Epidermal melanocyte (primary cell): ENCODE measurements around the gene PDE7B.

Source experiments
- DNase-seq: peaks from one replicate; pipeline ENCODE4 v3.0.0; 2011; ENCODE audit warnings: low spot score; ENCODE audit not compliant: insufficient read length

The PDE7B gene

DNA sequence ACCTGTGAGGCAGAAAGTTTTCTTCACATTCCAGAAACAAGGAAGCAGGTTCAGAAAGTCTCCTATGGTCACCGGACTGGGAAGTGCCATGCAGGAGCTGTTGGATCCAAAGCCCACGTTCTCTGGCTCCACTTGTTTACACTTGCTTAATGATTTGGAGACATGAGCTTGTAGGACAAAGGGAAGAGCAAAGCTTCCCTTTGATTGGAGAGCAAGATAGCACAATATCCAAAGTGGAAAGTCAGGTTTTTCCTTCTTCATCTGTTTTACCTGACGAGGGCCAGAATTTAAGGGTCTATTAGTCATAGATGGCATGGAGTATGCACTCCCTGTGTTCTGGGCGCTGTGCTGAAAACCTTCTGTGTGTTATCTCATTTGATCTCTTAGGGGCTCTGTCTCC lies 81.2 kb downstream of the PDE7B start:
- DNase-seq = no peak

DNA sequence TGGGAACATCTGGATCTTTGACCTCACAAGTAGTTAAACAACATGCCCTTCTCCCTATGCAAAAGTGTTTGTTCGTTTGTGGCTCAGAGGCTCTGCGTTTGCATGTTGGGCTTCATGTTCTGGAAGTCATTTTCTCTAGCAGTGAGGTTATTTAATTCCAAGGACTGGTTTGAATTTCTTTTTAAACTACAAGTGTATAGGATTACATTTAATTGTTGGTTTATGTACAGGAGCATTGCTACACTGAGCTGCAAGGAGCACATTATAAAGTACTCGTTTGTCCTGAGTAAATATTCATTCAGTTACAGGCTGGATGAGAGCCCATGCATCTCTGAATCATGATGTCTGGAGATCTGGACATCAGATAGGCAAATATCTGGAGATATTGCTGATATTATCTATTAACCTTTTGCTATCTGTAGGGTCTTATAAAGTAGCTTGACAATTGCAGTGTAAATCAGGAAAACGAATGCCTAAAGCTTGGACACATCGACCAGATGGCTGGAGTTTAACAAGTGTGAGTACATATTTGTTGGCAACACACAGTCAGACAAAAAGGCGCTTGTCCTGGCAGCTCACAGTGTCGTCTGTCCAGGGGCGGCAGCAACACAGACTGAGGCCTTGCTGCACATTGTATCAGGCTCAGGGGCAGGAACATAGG lies 84.6 kb downstream of the PDE7B start:
- DNase-seq = no peak

DNA sequence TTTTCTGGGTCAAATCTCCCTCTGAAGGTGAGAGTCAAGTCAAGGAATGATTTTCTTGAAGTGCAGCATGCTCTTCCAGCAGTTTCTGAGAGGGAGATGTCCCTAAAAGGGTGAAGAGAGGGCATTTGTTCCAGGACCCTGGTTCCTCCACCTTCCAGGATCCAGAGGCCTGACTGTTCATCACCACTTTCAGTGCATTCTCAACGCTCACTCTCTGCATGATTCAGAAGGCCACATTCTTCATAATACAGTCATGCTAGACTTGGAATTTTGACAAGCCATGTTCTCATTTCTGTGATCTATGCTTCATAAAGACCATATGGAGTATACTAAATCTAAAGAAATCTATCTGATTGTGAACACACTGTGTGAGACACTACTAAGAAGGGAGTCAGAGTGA lies 85.1 kb downstream of the PDE7B start:
- DNase-seq = no peak

DNA sequence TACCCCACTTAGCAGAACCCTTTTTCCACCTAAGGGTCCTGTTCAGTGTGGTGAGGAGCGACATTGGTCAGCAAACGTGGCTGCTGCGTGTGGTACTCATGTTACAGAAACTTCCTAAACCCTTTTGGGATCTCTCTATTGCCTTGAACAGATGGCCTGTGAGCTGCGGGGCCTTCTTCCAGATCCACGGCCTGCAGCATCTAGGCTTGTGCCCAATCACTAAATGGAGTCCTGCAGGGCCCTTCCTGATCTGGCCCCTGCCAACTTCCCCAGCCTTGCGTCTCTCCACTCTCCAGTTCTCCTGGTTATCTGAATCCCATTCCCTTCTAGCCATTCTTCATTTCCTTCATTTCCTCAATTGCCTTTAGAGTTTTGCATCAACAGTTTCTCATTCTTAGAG lies 85.6 kb downstream of the PDE7B start:
- DNase-seq = no peak

DNA sequence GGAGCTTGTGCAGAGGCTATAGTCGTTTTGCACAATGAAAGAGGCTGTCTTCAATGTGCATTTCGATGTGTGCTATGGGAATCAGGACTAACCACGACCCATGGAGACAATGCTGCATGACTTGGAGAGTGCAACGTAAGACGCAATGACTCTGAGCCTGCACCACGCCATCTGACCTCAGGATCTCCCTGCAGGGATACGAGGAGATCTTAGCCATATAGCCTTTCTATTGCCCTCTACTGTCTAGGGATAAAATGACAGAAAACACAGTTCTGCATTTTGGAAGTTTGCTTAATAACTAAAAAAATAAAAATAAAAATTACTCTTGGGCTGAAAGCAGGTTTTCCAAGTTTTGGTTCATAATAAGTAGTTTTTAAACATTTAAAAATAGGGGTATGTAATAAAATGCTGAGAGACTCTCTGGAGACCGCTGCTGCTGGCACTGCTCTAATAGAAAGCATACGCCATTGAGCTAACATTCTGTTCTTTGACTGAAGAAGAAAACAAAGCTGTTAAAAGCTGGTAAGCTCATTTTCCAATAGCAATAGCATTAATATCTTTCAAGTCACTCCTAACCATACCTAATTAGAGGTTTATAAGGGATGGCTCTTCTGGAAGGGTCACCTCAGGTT lies 87.2 kb downstream of the PDE7B start:
- DNase-seq = no peak

DNA sequence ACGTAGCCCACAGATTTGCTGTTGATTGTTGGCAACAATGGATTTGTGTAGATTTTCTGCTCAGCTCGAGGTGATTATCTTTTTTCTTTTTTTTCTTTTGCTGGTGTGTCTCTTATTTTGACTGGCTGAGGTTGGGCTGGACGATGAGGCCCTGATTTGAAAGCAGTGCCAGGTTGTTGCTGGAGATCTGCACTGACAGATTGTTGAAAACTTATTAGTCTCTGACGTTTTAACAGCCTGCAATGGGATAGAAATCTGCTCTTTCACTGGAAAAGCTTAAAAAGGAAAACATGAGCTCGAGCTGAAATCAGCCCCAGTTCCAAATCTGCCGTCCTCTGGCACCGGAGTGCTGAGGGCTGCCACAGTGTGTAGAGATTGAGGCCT lies 87.7 kb downstream of the PDE7B start:
- no peak for DNase-seq

DNA sequence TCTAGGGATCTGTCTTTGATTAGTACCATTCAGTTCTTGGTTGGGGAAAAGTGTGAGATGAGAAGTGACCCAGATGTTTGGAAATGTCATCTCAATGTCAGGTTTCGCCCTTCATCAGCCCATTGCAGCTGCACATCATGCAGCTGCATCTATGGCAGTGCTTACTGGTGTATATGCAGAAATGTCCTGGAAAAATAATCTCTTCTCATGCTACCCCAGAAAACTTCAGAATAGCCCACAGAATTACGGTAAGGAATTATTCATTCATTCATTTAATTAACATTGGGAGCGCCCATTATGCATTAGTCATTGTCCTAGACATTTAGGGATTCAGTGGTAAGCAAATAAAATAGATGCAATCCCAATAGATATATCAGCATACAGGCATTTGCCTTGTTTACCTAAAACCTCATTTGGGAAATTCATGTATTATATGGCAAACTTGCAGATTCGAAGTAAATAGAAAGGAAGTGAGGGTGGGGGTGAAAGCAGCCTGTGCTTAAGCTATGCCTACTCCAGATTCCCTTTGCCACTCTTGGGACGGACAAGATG lies 89.2 kb downstream of the PDE7B start:
- no peak for DNase-seq

DNA sequence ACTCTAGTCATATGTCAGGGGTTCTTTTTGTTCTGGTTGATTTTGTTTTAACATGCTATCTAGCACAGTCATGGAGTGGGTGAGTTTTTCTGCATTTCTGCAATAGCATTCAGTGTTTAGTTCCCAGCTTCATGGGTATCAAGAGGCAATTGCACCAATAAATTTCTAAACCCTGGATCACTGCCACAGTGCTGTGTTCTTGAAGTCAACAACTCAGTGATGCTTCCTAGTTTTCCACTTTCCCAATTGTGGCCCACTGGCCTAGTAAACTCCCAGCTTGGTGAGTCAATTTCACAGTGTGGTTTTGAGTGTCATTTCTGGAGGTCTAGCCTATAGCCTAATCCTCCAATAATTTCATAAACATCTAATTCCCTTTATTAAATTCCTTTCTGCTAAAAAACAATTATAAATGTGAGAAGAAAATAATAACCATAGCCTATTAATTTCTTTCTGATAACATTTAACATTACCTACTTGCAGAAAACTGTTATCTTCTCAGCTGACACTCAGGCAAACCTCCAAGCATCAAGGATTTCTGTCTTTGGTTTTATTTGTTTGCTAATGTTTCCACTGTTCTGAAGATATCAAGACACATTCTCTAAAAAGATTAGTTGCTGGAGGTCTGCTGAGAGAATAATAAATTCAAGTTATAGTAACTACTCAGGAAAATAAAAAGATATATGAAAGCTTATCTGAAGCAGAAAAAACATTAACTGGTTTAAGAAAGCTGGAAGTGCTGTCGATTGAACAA lies 89.9 kb downstream of the PDE7B start:
- DNase-seq = no peak

DNA sequence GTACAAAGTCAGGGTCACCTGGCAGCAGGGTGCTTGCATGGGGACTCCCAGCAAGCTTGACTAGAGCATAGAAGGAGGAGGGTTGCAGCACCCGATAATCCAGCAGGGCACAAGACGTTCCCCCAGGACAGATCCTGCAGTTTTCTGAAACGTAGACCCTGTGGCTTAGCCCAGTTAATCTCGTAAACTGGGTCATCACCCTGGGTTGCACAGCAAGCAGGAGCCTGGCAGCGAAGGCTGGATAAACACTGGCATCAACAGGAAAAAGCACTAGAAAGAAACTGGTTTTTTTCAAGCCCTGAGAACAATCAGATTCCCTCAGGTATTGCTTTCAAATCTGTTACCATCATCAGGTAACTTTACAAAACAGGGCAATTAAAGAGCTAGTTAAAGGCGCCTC lies 92.6 kb downstream of the PDE7B start:
- DNase-seq = no peak

DNA sequence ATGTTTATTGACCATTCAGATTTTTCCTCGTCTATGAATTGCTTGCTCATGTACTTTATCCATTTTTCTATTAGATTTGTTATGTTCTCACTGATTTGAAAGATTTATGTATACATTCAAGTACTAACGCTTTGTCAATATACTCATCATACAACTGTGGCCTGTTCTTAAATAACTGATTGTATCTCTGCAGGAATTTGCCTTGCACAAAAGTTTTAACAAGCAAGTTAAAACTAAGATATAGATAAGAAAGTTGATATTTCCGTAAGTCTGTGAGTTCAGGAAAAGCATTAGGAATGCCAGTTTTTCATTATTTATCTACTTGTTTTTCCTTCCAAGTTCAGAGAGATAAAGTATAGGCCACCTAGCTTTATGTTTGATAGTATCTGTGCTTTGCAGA lies 95.2 kb downstream of the PDE7B start:
- DNase-seq = no peak

DNA sequence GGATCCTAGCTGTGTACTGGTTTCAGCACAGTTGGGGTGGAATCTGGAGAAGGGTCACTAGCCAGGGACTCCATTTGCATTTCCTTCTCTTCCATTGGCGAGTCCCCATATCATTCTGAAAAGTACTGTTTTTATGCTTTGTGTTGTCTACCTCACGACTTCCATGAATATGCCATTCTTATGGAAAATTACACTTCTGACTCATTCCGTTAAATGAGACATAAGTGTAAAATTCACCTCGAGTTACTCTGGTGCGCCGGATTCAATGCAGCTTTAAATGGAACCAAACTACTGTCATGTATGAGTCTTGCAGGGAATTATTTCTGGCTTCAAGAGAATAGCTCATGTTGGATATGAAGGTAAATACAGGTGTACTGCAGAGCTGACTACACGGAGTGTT lies 99.2 kb downstream of the PDE7B start:
- DNase-seq = no peak

DNA sequence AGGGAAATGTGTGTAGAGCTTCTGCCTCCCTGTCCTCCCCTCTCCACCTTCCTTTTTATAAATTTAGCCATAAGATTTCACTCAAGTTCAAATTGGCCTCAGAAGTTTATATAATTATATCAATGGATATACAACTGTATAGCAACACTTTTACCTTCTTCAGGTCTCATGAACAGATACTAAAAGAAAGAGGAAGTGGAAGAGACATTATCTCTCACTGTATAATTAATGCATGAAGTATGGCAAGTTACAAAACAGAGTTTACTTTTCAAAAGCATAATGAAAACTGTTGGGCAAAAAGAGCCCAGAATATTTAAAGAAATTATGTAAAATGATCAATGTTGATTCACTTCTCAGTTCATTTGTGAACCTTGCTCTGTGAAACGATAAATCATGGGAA lies 99.7 kb downstream of the PDE7B start:
- DNase-seq = no peak

DNA sequence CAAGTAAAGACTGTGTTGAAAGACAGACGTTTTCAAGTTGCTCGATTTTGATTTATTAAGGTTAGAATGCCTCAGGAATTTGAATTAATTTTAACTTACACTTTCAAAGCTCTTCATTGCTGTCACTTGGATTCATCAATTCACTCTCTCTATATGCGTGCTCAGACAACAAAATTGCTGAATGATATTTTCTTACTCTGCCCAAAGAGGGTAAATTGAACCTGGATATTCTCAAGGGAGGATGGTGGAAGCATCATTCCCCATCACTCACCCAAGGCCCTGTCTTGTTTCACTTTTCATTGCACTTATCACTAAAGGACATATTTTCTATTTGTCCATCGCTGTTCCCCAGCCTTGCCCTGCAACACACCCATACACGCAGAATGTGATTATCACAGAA lies 102.3 kb downstream of the PDE7B start:
- no peak for DNase-seq

DNA sequence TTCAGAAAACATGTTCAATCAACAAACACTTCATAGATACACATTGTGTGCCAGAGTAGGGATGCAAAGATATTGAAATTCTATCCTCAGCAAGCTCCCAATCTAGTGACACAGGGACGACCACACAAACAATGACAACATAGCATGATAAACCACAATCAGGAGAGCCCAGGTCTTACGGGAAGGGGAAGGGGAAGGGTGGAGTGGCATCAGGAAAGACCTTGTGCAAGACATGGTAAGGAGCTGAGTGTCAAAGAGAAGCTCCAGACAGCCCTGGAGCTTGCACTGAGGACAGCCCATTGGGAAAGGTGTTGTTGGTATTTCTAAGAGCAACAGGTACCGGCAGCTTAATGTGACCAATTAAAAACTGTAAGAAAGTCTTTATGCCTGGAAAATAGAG lies 103.6 kb downstream of the PDE7B start:
- DNase-seq = no peak

DNA sequence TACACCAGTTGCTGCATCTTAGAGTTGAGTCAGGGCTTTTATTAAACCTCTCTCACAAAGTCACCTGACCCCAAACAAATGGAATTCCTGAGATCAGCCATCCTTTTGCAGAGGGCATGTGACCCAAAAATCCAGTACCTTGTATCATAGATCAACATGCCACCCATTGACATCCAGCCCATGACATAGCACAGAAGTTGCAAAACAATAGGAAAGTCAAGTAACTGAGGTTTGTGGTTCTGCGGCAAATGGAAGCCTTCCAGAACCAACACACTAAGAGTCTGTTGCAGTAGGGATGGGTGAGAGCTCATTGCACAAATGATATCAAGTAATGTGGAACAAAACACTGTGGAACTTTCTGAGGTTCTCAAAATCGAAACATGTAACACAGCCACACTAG lies 111.2 kb downstream of the PDE7B start:
- DNase-seq = no peak

DNA sequence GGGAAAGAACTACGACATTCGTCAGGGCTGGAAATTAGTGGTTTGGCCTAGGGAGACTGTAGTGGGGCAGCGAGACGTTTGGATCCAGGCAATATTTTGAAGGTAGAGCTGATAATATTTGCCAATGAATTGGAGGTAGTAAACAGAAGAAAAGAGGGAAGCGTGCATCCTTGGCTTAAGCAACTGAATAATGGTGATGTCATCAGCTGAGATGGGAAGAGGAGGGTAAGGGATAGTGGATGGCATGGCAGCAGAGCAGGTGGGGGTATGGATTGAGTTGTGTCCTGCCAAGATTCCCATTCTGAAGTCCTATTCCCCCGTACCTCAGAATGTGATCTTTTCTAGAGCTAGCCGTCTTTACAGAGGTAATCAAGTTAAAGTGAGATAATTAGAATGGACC lies 119.2 kb downstream of the PDE7B start:
- DNase-seq = no peak

DNA sequence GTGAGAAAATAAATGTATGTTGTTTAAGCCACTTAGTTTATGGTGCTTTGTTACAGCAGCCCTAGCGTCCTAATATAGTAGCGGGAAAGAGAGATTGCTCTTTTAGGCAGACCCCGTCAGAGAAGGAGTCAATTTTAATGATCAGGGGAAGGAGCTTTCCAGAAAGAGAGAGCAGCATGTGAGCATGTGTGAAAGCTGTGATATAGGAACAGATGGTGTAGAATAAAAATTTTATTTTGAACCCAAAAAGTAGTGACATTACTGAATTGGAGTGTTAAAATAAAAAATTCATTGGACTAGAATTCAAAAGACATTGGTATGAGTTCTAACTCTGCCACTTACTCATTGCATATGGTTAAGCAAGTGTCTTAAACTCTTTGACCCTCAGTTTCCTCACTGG lies 119.8 kb downstream of the PDE7B start:
- DNase-seq = no peak

DNA sequence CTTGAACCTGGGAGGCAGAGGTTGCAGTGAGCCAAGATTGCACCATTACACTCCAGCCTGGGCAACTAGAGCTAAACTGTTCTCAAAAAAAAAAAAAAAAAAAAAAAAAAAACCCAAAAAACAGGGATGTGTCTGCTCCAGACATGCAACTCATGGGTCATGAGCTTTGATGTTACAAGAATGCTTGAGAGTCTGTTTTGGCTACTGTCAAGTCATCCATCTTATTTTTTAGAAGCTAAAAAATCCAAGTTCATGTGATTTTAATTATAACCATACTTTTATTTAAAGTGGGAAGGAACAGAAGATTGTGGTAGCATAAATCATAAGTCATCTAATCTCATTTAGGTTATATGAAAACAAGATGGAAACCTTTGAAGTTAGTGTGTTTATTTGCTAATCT lies 120.6 kb downstream of the PDE7B start:
- no peak for DNase-seq

DNA sequence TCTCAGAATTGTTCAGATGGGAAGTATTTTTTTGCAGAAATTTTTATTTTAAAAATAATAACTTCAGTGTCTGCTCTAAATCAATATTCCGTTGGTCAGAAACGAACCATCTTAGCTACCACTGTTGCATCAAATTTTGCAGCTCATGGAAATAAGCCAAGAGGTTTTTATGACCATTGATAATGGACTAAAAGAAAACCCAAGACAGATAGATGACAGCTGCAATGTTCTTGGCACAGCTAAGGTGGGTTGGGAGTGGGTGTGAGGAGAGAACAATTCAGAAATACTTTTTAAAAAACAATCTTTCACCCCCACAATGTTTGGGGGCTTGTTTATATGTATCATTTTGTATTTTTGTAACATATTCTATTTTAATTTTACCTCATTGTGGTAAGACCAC lies 121.1 kb downstream of the PDE7B start:
- no peak for DNase-seq

DNA sequence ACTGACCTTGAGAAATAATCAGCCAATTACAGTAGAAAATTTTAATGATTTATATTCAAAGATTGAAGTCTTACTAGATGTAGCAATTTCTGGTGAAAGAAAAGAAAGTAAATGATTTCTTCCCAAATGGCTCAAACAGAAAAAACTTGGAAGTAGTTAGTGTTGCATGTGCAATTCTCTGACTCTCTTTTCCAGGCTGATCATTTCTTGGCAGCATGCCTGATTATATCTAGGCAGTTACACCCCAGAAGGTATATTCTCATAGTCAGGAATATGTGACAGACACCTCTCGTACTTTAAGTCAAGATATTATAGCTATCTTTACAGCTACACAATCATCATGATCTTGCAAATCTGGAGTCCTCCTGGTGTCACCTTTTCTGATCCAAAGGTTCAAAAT lies 122.9 kb downstream of the PDE7B start:
- DNase-seq = no peak

DNA sequence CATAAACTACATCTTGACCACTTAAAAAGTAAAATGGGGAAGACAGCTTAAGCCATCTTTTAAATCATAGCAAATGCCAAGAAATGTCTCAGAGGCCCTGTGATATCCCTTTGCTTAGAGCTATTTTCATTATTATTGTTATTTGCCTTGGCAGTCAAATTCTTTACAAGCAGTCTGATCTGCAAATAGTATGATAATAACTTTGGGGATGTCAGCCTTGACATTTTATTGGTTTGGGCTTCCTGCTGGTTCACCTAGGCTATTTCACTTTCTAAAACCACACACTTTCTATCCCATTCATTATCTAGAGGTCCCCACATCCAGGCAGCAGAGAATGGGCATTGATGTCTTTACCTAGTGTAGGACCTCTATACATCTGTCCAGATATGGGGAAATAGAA lies 125.1 kb downstream of the PDE7B start:
- no peak for DNase-seq

DNA sequence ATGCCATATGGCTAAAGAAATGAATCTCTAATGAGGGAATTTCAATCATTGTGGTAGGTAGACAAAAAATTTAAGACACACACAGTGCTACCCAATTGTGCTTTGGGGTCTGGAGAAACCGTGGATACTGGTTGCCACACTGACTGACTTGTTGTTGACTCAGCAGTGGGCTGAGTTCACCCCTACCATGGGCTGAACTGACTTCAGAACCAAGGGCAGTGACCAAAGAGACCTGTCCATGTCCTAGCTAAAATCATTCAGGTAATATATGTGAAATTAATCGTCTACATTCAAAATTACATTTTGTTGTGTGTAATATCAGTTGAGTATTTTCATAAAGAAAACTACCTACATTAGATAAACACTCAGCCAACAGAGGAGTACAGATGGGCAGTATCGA lies 131.6 kb downstream of the PDE7B start:
- no peak for DNase-seq
